BLaER1 (cell line): ENCODE data around the gene CTNND2.
"Not testable (repeated sequence)": the region's sequence is repeated elsewhere in the genome, so short reads cannot be mapped to it uniquely, and the experiment has no call there.

Experiments
- H3K27ac ChIP-seq: shearing (Covaris generic); formaldehyde crosslinking; 2 replicates; pipeline ENCODE4 v1.8.1; 2022
- H3K27me3 ChIP-seq: shearing (Covaris generic); formaldehyde crosslinking; 2 replicates; pipeline ENCODE4 v1.8.1; 2022
- H3K36me3 ChIP-seq: shearing (Covaris generic); formaldehyde crosslinking; 2 replicates; pipeline ENCODE4 v1.8.1; 2022
- H3K4me1 ChIP-seq: shearing (Covaris generic); formaldehyde crosslinking; 2 replicates; pipeline ENCODE4 v1.8.1; 2022
- H3K4me2 ChIP-seq: shearing (Covaris generic); formaldehyde crosslinking; 2 replicates; pipeline ENCODE4 v1.8.1; 2022
- H3K4me3 ChIP-seq: shearing (Covaris generic); formaldehyde crosslinking; 2 replicates; pipeline ENCODE4 v1.8.1; 2022
- H3K9ac ChIP-seq: shearing (Covaris generic); formaldehyde crosslinking; 2 replicates; pipeline ENCODE4 v1.8.1; 2022
- H3K9me3 ChIP-seq: shearing (Covaris generic); formaldehyde crosslinking; 2 replicates; pipeline ENCODE4 v1.8.1; 2022
- H4K20me1 ChIP-seq: shearing (Covaris generic); formaldehyde crosslinking; 2 replicates; pipeline ENCODE4 v1.8.1; 2022
- Cebpa-rat ChIP-seq: shearing (Covaris generic); IDR thresholded peaks from 2 replicates; pipeline ENCODE4 v1.8.1; 2022

CTNND2 gene

GRCh38 chr5:11873587-11873986 lies 30.7 kb downstream of the CTNND2 start:
- Histone ChIP-seq H3K27ac (no peak overlapping the region), H3K4me2 (no peak overlapping the region), H4K20me1 (no peaks in the 10 kb centered on the region), H3K27me3 (no peaks in the 10 kb centered on the region), H3K36me3 (no peaks in the 10 kb centered on the region), H3K9ac (no peak overlapping the region), H3K4me1 (no peaks in the 10 kb centered on the region), H3K4me3 (no peak overlapping the region), H3K9me3 (no peaks in the 10 kb centered on the region)
- TF ChIP-seq Cebpa-rat, result no peak

GRCh38 chr5:11869203-11869602 lies 35.0 kb downstream of the CTNND2 start:
- H3K4me1 ChIP-seq, result no peaks in the 10 kb centered on the region
- no peaks in the 10 kb centered on the region for H3K36me3 ChIP-seq
- H4K20me1 ChIP-seq, result no peaks in the 10 kb centered on the region
- no peak overlapping the region for H3K27ac ChIP-seq
- H3K9me3 ChIP-seq, result no peaks in the 10 kb centered on the region
- H3K4me2 ChIP-seq, result no peak overlapping the region
- no peaks in the 10 kb centered on the region for H3K27me3 ChIP-seq
- no peak for TF ChIP-seq Cebpa-rat
- H3K9ac ChIP-seq, result no peak overlapping the region
- no peak overlapping the region for H3K4me3 ChIP-seq

- no peaks in the 10 kb centered on the region for H3K4me1 ChIP-seq
- H3K36me3 ChIP-seq, result no peaks in the 10 kb centered on the region
- no peak overlapping the region for H3K27ac ChIP-seq
- no peak overlapping the region for H3K9ac ChIP-seq
- H3K4me2 ChIP-seq, result no peak overlapping the region
- TF ChIP-seq Cebpa-rat, result no peak
- no peak overlapping the region for H3K4me3 ChIP-seq
- H3K9me3 ChIP-seq, result no peaks in the 10 kb centered on the region
- H4K20me1 ChIP-seq, result no peaks in the 10 kb centered on the region
- H3K27me3 ChIP-seq, result no peaks in the 10 kb centered on the region
Measured at GRCh38 chr5:11863911-11864310, 40.3 kb downstream of the CTNND2 start.

GRCh38 chr5:11857391-11857790 lies 46.9 kb downstream of the CTNND2 start:
- Histone ChIP-seq H3K36me3 (no peaks in the 10 kb centered on the region), H3K4me1 (no peaks in the 10 kb centered on the region), H3K9me3 (no peaks in the 10 kb centered on the region), H4K20me1 (no peaks in the 10 kb centered on the region), H3K27me3 (no peaks in the 10 kb centered on the region), H3K4me2 (no peak overlapping the region), H3K9ac (no peak overlapping the region), H3K27ac (no peak overlapping the region), H3K4me3 (no peak overlapping the region)
- TF ChIP-seq Cebpa-rat, result no peak

- Histone ChIP-seq H3K9me3 (no peaks in the 10 kb centered on the region), H3K4me3 (no peak overlapping the region), H3K9ac (no peak overlapping the region), H3K27ac (no peak overlapping the region), H3K36me3 (no peaks in the 10 kb centered on the region), H3K4me1 (no peaks in the 10 kb centered on the region), H4K20me1 (no peaks in the 10 kb centered on the region), H3K27me3 (no peaks in the 10 kb centered on the region), H3K4me2 (no peak overlapping the region)
- no peak for TF ChIP-seq Cebpa-rat
Measured at GRCh38 chr5:11854936-11855335, 49.3 kb downstream of the CTNND2 start.

- Histone ChIP-seq H3K4me3 (no peak overlapping the region), H3K4me1 (no peaks in the 10 kb centered on the region), H4K20me1 (no peaks in the 10 kb centered on the region), H3K36me3 (no peaks in the 10 kb centered on the region), H3K4me2 (no peak overlapping the region), H3K9me3 (no peaks in the 10 kb centered on the region), H3K9ac (no peak overlapping the region), H3K27me3 (no peaks in the 10 kb centered on the region), H3K27ac (no peak overlapping the region)
- TF ChIP-seq Cebpa-rat, result no peak
Measured at GRCh38 chr5:11853796-11854195, 50.5 kb downstream of the CTNND2 start.

GRCh38 chr5:11853140-11853539 lies 51.1 kb downstream of the CTNND2 start:
- H3K36me3 ChIP-seq, result no peaks in the 10 kb centered on the region
- H3K4me2 ChIP-seq, result no peak overlapping the region
- no peak overlapping the region for H3K9ac ChIP-seq
- H3K27me3 ChIP-seq, result no peaks in the 10 kb centered on the region
- H4K20me1 ChIP-seq, result no peaks in the 10 kb centered on the region
- H3K9me3 ChIP-seq, result no peaks in the 10 kb centered on the region
- no peaks in the 10 kb centered on the region for H3K4me1 ChIP-seq
- no peak overlapping the region for H3K4me3 ChIP-seq
- no peak overlapping the region for H3K27ac ChIP-seq
- TF ChIP-seq Cebpa-rat, result no peak

GRCh38 chr5:11852717-11853087 lies 51.5 kb downstream of the CTNND2 start:
- Histone ChIP-seq H3K27me3 (no peaks in the 10 kb centered on the region), H3K9me3 (no peaks in the 10 kb centered on the region), H3K4me2 (no peak overlapping the region), H3K4me3 (no peak overlapping the region), H3K36me3 (no peaks in the 10 kb centered on the region), H4K20me1 (no peaks in the 10 kb centered on the region), H3K27ac (no peak overlapping the region), H3K4me1 (no peaks in the 10 kb centered on the region), H3K9ac (no peak overlapping the region)
- TF ChIP-seq Cebpa-rat, result no peak

GRCh38 chr5:11851965-11852716 lies 52.1 kb downstream of the CTNND2 start:
- Histone ChIP-seq H3K27ac (no peak overlapping the region), H3K4me3 (no peak overlapping the region), H3K9me3 (no peaks in the 10 kb centered on the region), H3K27me3 (no peaks in the 10 kb centered on the region), H3K4me2 (no peak overlapping the region), H3K36me3 (no peaks in the 10 kb centered on the region), H4K20me1 (no peaks in the 10 kb centered on the region), H3K9ac (no peak overlapping the region), H3K4me1 (no peaks in the 10 kb centered on the region)
- TF ChIP-seq Cebpa-rat, result no peak

- Histone ChIP-seq H3K4me3 (no peak overlapping the region), H3K9ac (no peak overlapping the region), H3K27me3 (no peaks in the 10 kb centered on the region), H4K20me1 (no peaks in the 10 kb centered on the region), H3K4me2 (no peak overlapping the region), H3K27ac (no peak overlapping the region), H3K36me3 (no peaks in the 10 kb centered on the region), H3K4me1 (no peaks in the 10 kb centered on the region), H3K9me3 (no peaks in the 10 kb centered on the region)
- TF ChIP-seq Cebpa-rat, result no peak
Measured at GRCh38 chr5:11851416-11851815, 52.8 kb downstream of the CTNND2 start.

- peaks cover 29% of the 10 kb centered on the region for H3K9me3 ChIP-seq
- not testable (repeated sequence) for H3K9ac ChIP-seq, H3K27me3 ChIP-seq, H3K4me2 ChIP-seq, H3K4me3 ChIP-seq, H3K27ac ChIP-seq, H3K36me3 ChIP-seq, H4K20me1 ChIP-seq, H3K4me1 ChIP-seq
Measured at GRCh38 chr5:11828566-11828965, 75.7 kb downstream of the CTNND2 start.
